ENCODE data around the gene PTGR1.
A peak's percentile ranks its signal among the peaks of the same experiment; 100 is the strongest.

PTGR1 gene

DNA sequence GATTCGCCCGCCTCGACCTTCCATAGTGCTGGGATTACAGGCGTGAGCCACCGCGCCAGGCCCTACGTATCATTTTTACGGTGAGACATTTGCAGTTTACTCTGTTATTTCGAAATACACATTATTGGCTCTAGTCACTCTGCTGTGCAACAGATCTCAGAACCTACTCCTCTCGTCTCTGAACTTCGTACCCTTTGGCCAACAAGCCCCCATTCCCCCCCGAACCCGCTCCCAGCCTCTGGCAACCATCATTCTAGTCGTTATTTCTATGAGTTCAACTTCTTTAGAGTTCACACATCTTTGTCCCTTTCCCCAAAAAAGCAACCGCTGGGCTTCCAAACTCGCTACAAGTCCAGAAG is 735 bp downstream of the PTGR1 start:
- H3K27me3 ChIP-seq (ENCODE audit: control insufficient read depth in 1 of 2, insufficient read depth in 1 of 2, low read length in 2 of 2) = no peaks in the 10 kb centered on the region
- H3K27ac ChIP-seq (ENCODE audit: low read length, poor library complexity, severe bottlenecking) = peak overlapping the region; percentile 44
- H3K4me2 ChIP-seq (ENCODE audit: low read length, poor library complexity, severe bottlenecking) = peak overlapping the region; percentile 81
- H3K9me3 ChIP-seq (ENCODE audit: control insufficient read depth, low read length) = no peaks in the 10 kb centered on the region
- H2AK5ac ChIP-seq (ENCODE audit: low read length, severe bottlenecking) = no peak overlapping the region
- whole genome bisulfite sequencing = 17% methylated on average over 16 of the region's 16 CpGs
- peak overlapping the region; percentile 65 to 87 for H3K4me3 ChIP-seq (ENCODE audit: insufficient read depth in 1 of 2, low read depth in 1 of 2, low read length in 2 of 2)
- no peak overlapping the region for H2BK12ac ChIP-seq (ENCODE audit: low read length in 2 of 2)
- no peak overlapping the region for H4K91ac ChIP-seq (ENCODE audit: low read length)
- H3K4ac ChIP-seq (ENCODE audit: low read depth in 1 of 2, low read length in 2 of 2) = peak overlapping the region in 1 of 2 experiments; percentile 60
- H3K36me3 ChIP-seq (ENCODE audit: control insufficient read depth in 1 of 2, insufficient read depth in 2 of 2, low read depth in 1 of 2, low read length in 2 of 2) = peaks cover 15 to 27% of the 10 kb centered on the region in 2 experiments
- peak overlapping the region; percentile 83 for H2BK120ac ChIP-seq (ENCODE audit: low read depth, low read length)
- H3K9ac ChIP-seq (ENCODE audit: low read length) = peak overlapping the region; percentile 88
- peak; percentile 69 for DNase-seq
- H2BK15ac ChIP-seq (ENCODE audit: low read depth, poor library complexity, severe bottlenecking) = no peak overlapping the region
- H2BK5ac ChIP-seq (ENCODE audit: low read depth, low read length, poor library complexity, severe bottlenecking) = no peak overlapping the region
- no peak overlapping the region for H3K23ac ChIP-seq (ENCODE audit: low read length in 2 of 2)
- no peak overlapping the region for H2AFZ ChIP-seq (ENCODE audit: low read depth, low read length)
- peak overlapping the region; percentile 35 to 38 for H3K18ac ChIP-seq (ENCODE audit: low read depth in 1 of 2, low read length in 2 of 2)
- peaks cover 7% of the 10 kb centered on the region for H3K79me1 ChIP-seq (replicated peaks; ENCODE audit: low read length, poor library complexity, severe bottlenecking)
- peaks cover 6% of the 10 kb centered on the region for H3K4me1 ChIP-seq (ENCODE audit: control insufficient read depth, insufficient read depth, low read depth, low read length)
- H4K8ac ChIP-seq (ENCODE audit: low read length) = peak overlapping the region; percentile 59
- H3K14ac ChIP-seq (ENCODE audit: low read length in 2 of 2) = no peak overlapping the region

DNA sequence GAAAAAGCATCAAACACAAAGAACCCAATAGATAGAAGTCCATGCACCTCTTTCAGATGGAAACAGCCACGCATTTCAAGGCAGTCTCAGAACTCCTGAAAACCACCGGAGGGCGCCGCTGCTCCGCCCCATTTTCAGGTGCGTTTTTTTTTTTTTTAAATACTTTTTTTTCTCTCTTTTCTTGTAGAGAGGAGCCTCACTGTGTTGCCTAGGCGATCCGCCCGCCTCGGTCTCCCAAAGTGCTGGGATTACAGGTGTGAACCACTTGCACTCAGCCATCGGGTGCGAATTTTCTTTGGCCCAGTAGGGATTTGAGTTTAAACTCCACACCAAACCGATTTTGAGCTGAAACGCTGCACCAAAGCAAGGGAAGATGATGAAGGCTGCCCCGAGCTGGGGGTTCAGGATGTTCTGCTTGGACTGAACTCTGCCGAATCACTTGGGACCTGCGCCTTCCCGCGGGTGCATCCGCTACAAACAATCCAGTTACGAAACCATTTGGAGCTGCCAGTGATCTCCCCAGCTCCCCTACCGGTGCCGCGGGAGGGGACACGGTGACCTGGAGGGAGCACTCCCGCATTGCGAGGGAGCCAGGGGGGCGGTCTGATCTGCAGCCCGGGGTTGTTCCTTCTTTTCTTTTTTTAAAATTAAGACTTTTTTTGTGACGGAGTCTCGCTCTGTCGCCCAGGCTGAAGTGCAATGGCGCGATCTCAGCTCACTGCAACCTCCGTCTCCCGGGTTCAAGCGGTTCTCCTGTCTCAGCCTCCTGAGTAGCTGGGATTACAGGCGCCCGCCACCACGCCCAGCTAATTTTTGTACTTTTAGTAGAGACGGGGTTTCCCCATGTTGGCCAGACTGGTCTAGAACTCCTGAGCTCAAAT is 1.4 kb downstream of the PTGR1 start:
- Histone ChIP-seq H3K4me3 (ENCODE audit: insufficient read depth in 1 of 2, low read depth in 1 of 2, low read length in 2 of 2) (peak overlapping the region; percentile 65 to 87), H3K79me1 (replicated peaks; ENCODE audit: low read length, poor library complexity, severe bottlenecking) (peaks cover 9% of the 10 kb centered on the region), H2BK15ac (ENCODE audit: low read depth, poor library complexity, severe bottlenecking) (no peak overlapping the region), H3K4ac (ENCODE audit: low read depth in 1 of 2, low read length in 2 of 2) (no peak overlapping the region), H3K27ac (ENCODE audit: low read length, poor library complexity, severe bottlenecking) (no peak overlapping the region), H3K18ac (ENCODE audit: low read depth in 1 of 2, low read length in 2 of 2) (no peak overlapping the region), H3K4me1 (ENCODE audit: control insufficient read depth, insufficient read depth, low read depth, low read length) (peaks cover 6% of the 10 kb centered on the region), H3K23ac (ENCODE audit: low read length in 2 of 2) (no peak overlapping the region), H2BK120ac (ENCODE audit: low read depth, low read length) (no peak overlapping the region), H3K4me2 (ENCODE audit: low read length, poor library complexity, severe bottlenecking) (peak overlapping the region; percentile 81), H2AFZ (ENCODE audit: low read depth, low read length) (no peak overlapping the region), H3K27me3 (ENCODE audit: control insufficient read depth in 1 of 2, insufficient read depth in 1 of 2, low read length in 2 of 2) (no peaks in the 10 kb centered on the region), H3K9me3 (ENCODE audit: control insufficient read depth, low read length) (no peaks in the 10 kb centered on the region), H4K8ac (ENCODE audit: low read length) (no peak overlapping the region), H4K91ac (ENCODE audit: low read length) (no peak overlapping the region), H3K14ac (ENCODE audit: low read length in 2 of 2) (no peak overlapping the region), H2BK5ac (ENCODE audit: low read depth, low read length, poor library complexity, severe bottlenecking) (no peak overlapping the region), H3K9ac (ENCODE audit: low read length) (peak overlapping the region; percentile 88), H2BK12ac (ENCODE audit: low read length in 2 of 2) (no peak overlapping the region), H2AK5ac (ENCODE audit: low read length, severe bottlenecking) (no peak overlapping the region), H3K36me3 (ENCODE audit: control insufficient read depth in 1 of 2, insufficient read depth in 2 of 2, low read depth in 1 of 2, low read length in 2 of 2) (peaks cover 17 to 32% of the 10 kb centered on the region in 2 experiments)
- WGBS = 11% methylated on average over 41 of the region's 41 CpGs
- peak; percentile 71 for DNase-seq

DNA sequence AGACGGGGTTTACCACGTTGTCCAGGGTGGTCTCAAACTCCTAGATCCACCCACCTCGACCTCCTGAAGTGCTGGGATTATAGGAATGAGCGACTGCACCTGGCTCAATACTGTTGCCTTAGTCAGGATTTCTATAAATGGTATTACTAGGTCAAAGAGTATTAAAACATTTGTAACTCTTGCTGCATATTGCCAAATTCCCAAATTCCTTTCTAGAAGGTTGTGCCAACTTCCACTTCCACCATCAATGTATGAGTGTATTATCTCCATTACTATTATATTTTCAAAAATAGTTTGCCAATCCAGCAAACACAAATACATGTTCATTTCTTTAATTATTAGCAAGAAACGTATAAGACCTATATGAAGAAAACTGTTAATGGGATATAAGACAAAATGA is 10.6 kb downstream of the PTGR1 start:
- no peak overlapping the region for H4K91ac ChIP-seq (ENCODE audit: low read length)
- H3K27ac ChIP-seq (ENCODE audit: low read length, poor library complexity, severe bottlenecking) = no peak overlapping the region
- no peak overlapping the region for H3K4me3 ChIP-seq (ENCODE audit: insufficient read depth in 1 of 2, low read depth in 1 of 2, low read length in 2 of 2)
- H3K23ac ChIP-seq (ENCODE audit: low read length in 2 of 2) = no peak overlapping the region
- no peak overlapping the region for H2BK5ac ChIP-seq (ENCODE audit: low read depth, low read length, poor library complexity, severe bottlenecking)
- no peak overlapping the region for H3K18ac ChIP-seq (ENCODE audit: low read depth in 1 of 2, low read length in 2 of 2)
- H3K4me1 ChIP-seq (ENCODE audit: control insufficient read depth, insufficient read depth, low read depth, low read length) = no peaks in the 10 kb centered on the region
- H3K79me1 ChIP-seq (replicated peaks; ENCODE audit: low read length, poor library complexity, severe bottlenecking) = peaks cover 1% of the 10 kb centered on the region
- no peak overlapping the region for H2AFZ ChIP-seq (ENCODE audit: low read depth, low read length)
- H3K4me2 ChIP-seq (ENCODE audit: low read length, poor library complexity, severe bottlenecking) = no peak overlapping the region
- H3K9me3 ChIP-seq (ENCODE audit: control insufficient read depth, low read length) = no peaks in the 10 kb centered on the region
- H2BK12ac ChIP-seq (ENCODE audit: low read length in 2 of 2) = no peak overlapping the region
- H3K27me3 ChIP-seq (ENCODE audit: control insufficient read depth in 1 of 2, insufficient read depth in 1 of 2, low read length in 2 of 2) = no peaks in the 10 kb centered on the region
- no peak overlapping the region for H3K9ac ChIP-seq (ENCODE audit: low read length)
- H2BK15ac ChIP-seq (ENCODE audit: low read depth, poor library complexity, severe bottlenecking) = no peak overlapping the region
- peaks cover 6 to 64% of the 10 kb centered on the region in 2 experiments for H3K36me3 ChIP-seq (ENCODE audit: control insufficient read depth in 1 of 2, insufficient read depth in 2 of 2, low read depth in 1 of 2, low read length in 2 of 2)
- no peak overlapping the region for H3K4ac ChIP-seq (ENCODE audit: low read depth in 1 of 2, low read length in 2 of 2)
- no peak overlapping the region for H3K14ac ChIP-seq (ENCODE audit: low read length in 2 of 2)
- no peak overlapping the region for H2BK120ac ChIP-seq (ENCODE audit: low read depth, low read length)
- no peak overlapping the region for H4K8ac ChIP-seq (ENCODE audit: low read length)
- H2AK5ac ChIP-seq (ENCODE audit: low read length, severe bottlenecking) = no peak overlapping the region
- 81% methylated on average over 3 of the region's 5 CpGs for WGBS
- DNase-seq = no peak

DNA sequence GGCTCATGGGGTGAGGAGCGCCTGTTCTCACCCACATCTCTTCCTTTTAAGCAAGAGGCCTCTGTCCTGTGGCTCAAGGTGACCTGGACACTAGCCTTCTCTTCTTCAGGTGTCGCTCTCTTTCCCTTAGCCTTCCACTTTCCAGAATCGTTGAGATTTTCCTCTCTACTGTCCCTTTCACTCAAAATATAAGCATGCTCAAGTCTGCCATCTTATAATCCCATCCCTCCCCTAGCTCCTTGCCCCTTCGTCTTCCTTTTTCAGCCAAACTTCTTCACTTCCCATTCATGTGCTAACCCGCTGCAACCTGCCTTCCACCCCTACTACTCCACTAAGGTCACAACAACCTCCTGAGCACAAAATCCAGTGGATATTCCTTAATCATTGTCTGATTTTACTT is 13.1 kb downstream of the PTGR1 start:
- Histone ChIP-seq H3K79me1 (replicated peaks; ENCODE audit: low read length, poor library complexity, severe bottlenecking) (peaks cover 2% of the 10 kb centered on the region), H3K14ac (ENCODE audit: low read length in 2 of 2) (no peak overlapping the region), H2AK5ac (ENCODE audit: low read length, severe bottlenecking) (no peak overlapping the region), H2BK5ac (ENCODE audit: low read depth, low read length, poor library complexity, severe bottlenecking) (no peak overlapping the region), H3K23ac (ENCODE audit: low read length in 2 of 2) (no peak overlapping the region), H3K4me2 (ENCODE audit: low read length, poor library complexity, severe bottlenecking) (no peak overlapping the region), H2AFZ (ENCODE audit: low read depth, low read length) (no peak overlapping the region), H3K4me3 (ENCODE audit: insufficient read depth in 1 of 2, low read depth in 1 of 2, low read length in 2 of 2) (no peak overlapping the region), H3K9ac (ENCODE audit: low read length) (no peak overlapping the region), H3K18ac (ENCODE audit: low read depth in 1 of 2, low read length in 2 of 2) (no peak overlapping the region), H3K27me3 (ENCODE audit: control insufficient read depth in 1 of 2, insufficient read depth in 1 of 2, low read length in 2 of 2) (no peaks in the 10 kb centered on the region), H3K36me3 (ENCODE audit: control insufficient read depth in 1 of 2, insufficient read depth in 2 of 2, low read depth in 1 of 2, low read length in 2 of 2) (peaks cover 12 to 68% of the 10 kb centered on the region in 2 experiments), H3K27ac (ENCODE audit: low read length, poor library complexity, severe bottlenecking) (no peak overlapping the region), H2BK120ac (ENCODE audit: low read depth, low read length) (no peak overlapping the region), H2BK12ac (ENCODE audit: low read length in 2 of 2) (no peak overlapping the region), H4K91ac (ENCODE audit: low read length) (no peak overlapping the region), H3K4ac (ENCODE audit: low read depth in 1 of 2, low read length in 2 of 2) (no peak overlapping the region), H2BK15ac (ENCODE audit: low read depth, poor library complexity, severe bottlenecking) (no peak overlapping the region), H3K9me3 (ENCODE audit: control insufficient read depth, low read length) (no peaks in the 10 kb centered on the region), H4K8ac (ENCODE audit: low read length) (no peak overlapping the region), H3K4me1 (ENCODE audit: control insufficient read depth, insufficient read depth, low read depth, low read length) (no peaks in the 10 kb centered on the region)
- WGBS = 96% methylated on average over 5 of the region's 5 CpGs
- no peak for DNase-seq

Measured in mesenchymal stem cell (in vitro differentiated cells and primary cell).